Neuronal stem cell (in vitro differentiated cells): ENCODE measurements around the gene BRAT1.

Experiments
- DNase-seq: peaks from one replicate; pipeline ENCODE4 v3.0.0-alpha.2; 2013; ENCODE audit warnings: low spot score
- H2AFZ ChIP-seq: one replicate; pipeline ENCODE4 v1.6.1; 2013; ENCODE audit warnings: mild to moderate bottlenecking, low read length, inconsistent platforms
- H2AK5ac ChIP-seq: 2 replicates; pipeline ENCODE4 v1.6.1; 2013; ENCODE audit warnings: low read depth, mild to moderate bottlenecking, inconsistent platforms, low read length, moderate library complexity, mixed read lengths
- H2BK120ac ChIP-seq: 2 replicates; pipeline ENCODE4 v1.6.1; 2013; ENCODE audit warnings: low read depth, mild to moderate bottlenecking, inconsistent platforms, low read length, moderate library complexity, mixed read lengths
- H2BK12ac ChIP-seq: one replicate; pipeline ENCODE4 v1.6.1; 2013; ENCODE audit warnings: low read length, inconsistent platforms
- H2BK15ac ChIP-seq: 2 replicates; pipeline ENCODE4 v1.6.1; 2013; ENCODE audit warnings: mild to moderate bottlenecking, low read length, inconsistent platforms, mixed read lengths
- H2BK5ac ChIP-seq: one replicate; pipeline ENCODE4 v1.6.1; 2013; ENCODE audit warnings: inconsistent platforms, mild to moderate bottlenecking, low read length, moderate library complexity
- H3K14ac ChIP-seq: one replicate; pipeline ENCODE4 v1.6.1; 2013; ENCODE audit warnings: low read length, inconsistent platforms
- H3K18ac ChIP-seq: 2 replicates; pipeline ENCODE4 v1.6.1; 2013; ENCODE audit warnings: low read length, inconsistent platforms
- H3K23ac ChIP-seq: 2 replicates; pipeline ENCODE4 v1.6.1; 2013; ENCODE audit warnings: low read depth, mild to moderate bottlenecking, mixed read lengths, low read length, inconsistent platforms; ENCODE audit not compliant: poor library complexity
- H3K27ac ChIP-seq: replicated peaks from 3 replicates; pipeline ENCODE4 v1.5.1; 2013; ENCODE audit warnings: low read length, inconsistent platforms
- H3K27me3 ChIP-seq, 3 experiments: 2 replicates each; pipeline ENCODE4 v1.6.1; 2013; ENCODE audit warnings: low read length in 3 of 3, mild to moderate bottlenecking in 2 of 3, inconsistent platforms in 1 of 3, low read depth in 1 of 3, mixed read lengths in 1 of 3, moderate library complexity in 1 of 3; ENCODE audit not compliant: control insufficient read depth in 3 of 3, insufficient read depth in 3 of 3
- H3K36me3 ChIP-seq, 2 donors: replicated peaks in 1 of 2; 2 replicates each; pipeline ENCODE4 v1.6.1; 2013; ENCODE audit warnings: low read length in 2 of 2; ENCODE audit not compliant: control insufficient read depth in 2 of 2, insufficient read depth in 2 of 2
- H3K4ac ChIP-seq: 2 replicates; pipeline ENCODE4 v1.6.1; 2013; ENCODE audit warnings: inconsistent platforms, mild to moderate bottlenecking, low read length, moderate library complexity
- H3K4me1 ChIP-seq, 2 donors: 1 replicate in 1 of 2; 2 replicates in 1 of 2; pipeline ENCODE4 v1.6.1; 2013; ENCODE audit warnings: low read length in 2 of 2, low read depth in 1 of 2; ENCODE audit not compliant: control insufficient read depth in 2 of 2, insufficient read depth in 1 of 2
- H3K4me2 ChIP-seq: one replicate; pipeline ENCODE4 v1.6.1; 2013; ENCODE audit warnings: mild to moderate bottlenecking, low read length, inconsistent platforms; ENCODE audit not compliant: insufficient read depth, poor library complexity, severe bottlenecking
- H3K4me3 ChIP-seq, 2 donors: 2 replicates each; pipeline ENCODE4 v1.5.1; 2013; ENCODE audit warnings: low read length in 2 of 2, mild to moderate bottlenecking in 2 of 2, inconsistent platforms in 1 of 2, moderate library complexity in 1 of 2
- H3K79me1 ChIP-seq: one replicate; pipeline ENCODE4 v1.6.1; 2013; ENCODE audit warnings: low read depth, mild to moderate bottlenecking, inconsistent platforms, low read length, moderate library complexity
- H3K9ac ChIP-seq: one replicate; pipeline ENCODE4 v1.6.1; 2013; ENCODE audit warnings: mild to moderate bottlenecking, low read depth, low read length, inconsistent platforms; ENCODE audit not compliant: poor library complexity
- H3K9me3 ChIP-seq, 2 donors: replicated peaks in 1 of 2; 2 replicates each; pipeline versions ENCODE3 to v1.6.1; 2013; ENCODE audit warnings: low read length in 2 of 2, mild to moderate bottlenecking in 2 of 2, inconsistent platforms in 1 of 2, low read depth in 1 of 2, mixed read lengths in 1 of 2, moderate library complexity in 1 of 2; ENCODE audit not compliant: control insufficient read depth in 2 of 2, insufficient read depth in 1 of 2
- H4K8ac ChIP-seq: one replicate; pipeline ENCODE4 v1.6.1; 2013; ENCODE audit warnings: low read depth, mild to moderate bottlenecking, inconsistent platforms, low read length, moderate library complexity
- H4K91ac ChIP-seq: one replicate; pipeline ENCODE4 v1.6.1; 2013; ENCODE audit warnings: low read length, low read depth, mild to moderate bottlenecking, inconsistent platforms; ENCODE audit not compliant: poor library complexity
- WGBS, 2 donors: extraction: QIAGEN DNeasy Blood & Tissue Kit; methylation state at CpG; one replicate each; pipeline ENCODE4 v1.1.7; 2013; ENCODE audit warnings: missing lambda C conversion rate in 2 of 2, mixed read lengths in 1 of 2; ENCODE audit not compliant: insufficient read length in 2 of 2, insufficient replicate concordance in 1 of 2; ENCODE audit errors: extremely low coverage in 2 of 2; 5-methylcytosine and 5-hydroxymethylcytosine counted together

Gene BRAT1

DNA sequence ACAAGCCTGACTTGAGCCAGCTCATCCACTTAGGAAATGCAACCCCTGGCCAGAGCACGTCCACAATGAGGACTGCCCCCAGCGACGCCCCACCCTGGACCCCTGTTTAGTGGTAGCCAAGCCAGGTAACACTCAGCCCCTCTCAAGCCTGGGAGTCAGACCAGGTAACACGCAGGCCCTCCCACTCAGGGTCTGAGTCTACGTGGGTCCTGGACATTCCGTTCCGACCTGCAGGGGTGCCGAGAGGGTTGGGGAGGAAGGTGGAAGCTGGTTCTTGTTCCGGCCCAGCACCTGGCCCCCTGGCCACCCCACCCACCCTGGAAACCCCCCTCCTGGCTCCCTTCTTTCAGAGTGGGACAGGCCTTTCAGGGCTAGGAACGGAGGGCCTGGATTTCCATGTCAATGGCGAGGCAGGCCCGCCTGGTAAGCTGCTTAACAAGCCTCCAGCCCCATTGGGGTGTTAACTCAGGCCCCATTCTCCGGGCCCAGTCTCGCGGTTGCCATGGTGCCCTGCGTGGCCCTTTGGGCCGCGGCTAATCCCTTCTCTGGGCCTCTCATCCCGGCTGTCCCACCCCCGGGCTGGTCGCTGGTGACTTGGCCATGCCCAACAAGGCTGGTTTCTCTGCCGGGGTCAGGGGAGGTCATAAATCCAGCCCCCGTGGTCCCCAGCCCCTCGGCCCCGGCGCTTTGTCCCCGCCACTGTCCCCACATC, 55.4 kb downstream of the BRAT1 start:
- Histone ChIP-seq H2BK120ac (peak overlapping the region; percentile 100), H3K4me1 (peaks cover 57 to 58% of the 10 kb centered on the region in 2 donors), H3K4ac (peak overlapping the region; percentile 100), H3K4me3 (no peak overlapping the region), H4K91ac (peak overlapping the region; percentile 100), H4K8ac (peak overlapping the region; percentile 98), H3K36me3 (no peaks in the 10 kb centered on the region), H3K27ac (peak overlapping the region; percentile 100), H3K4me2 (peak overlapping the region; percentile 49), H2BK15ac (peak overlapping the region; percentile 100), H2BK5ac (peak overlapping the region; percentile 100), H3K14ac (peak overlapping the region; percentile 97), H2AK5ac (peak overlapping the region; percentile 100), H3K18ac (peak overlapping the region; percentile 100), H2AFZ (peak overlapping the region; percentile 71), H2BK12ac (peak overlapping the region; percentile 100), H3K23ac (no peak overlapping the region), H3K79me1 (peaks cover 5% of the 10 kb centered on the region), H3K9ac (peak overlapping the region; percentile 86), H3K27me3 (no peaks in the 10 kb centered on the region), H3K9me3 (no peaks in the 10 kb centered on the region)
- peak; percentile 88 for DNase-seq
- WGBS, 2 donors: no CpG with 5 or more reads among the region's 27 CpGs

DNA sequence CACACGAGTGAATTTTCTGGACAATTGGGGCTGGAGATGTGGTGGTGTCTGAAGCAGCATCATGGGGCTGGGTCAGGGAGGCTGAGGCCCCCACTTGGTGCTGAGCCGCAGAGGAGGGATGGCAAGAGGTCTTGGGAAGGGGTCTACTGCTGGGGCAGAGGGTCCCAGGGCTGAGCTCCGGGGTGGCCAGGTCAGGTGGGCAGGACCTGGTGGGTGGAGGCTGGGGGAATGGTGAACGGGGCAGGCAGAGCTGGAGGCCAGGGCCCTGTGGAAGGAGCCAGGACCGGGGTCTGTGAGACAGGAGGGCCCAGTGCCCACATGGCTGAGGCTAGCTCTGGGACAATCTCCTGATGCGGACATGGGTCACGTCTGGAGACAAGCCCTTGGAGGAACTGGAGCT, 56.1 kb downstream of the BRAT1 start:
- Histone ChIP-seq H2BK5ac (peak overlapping the region; percentile 100), H2AFZ (peak overlapping the region; percentile 71), H2BK12ac (peak overlapping the region; percentile 100), H3K27me3 (no peaks in the 10 kb centered on the region), H2BK15ac (peak overlapping the region; percentile 100), H3K18ac (peak overlapping the region; percentile 100), H3K4me2 (no peak overlapping the region), H3K23ac (peak overlapping the region; percentile 89), H3K9ac (peak overlapping the region; percentile 86), H3K9me3 (no peaks in the 10 kb centered on the region), H3K4me1 (peaks cover 61 to 62% of the 10 kb centered on the region in 2 donors), H3K79me1 (peaks cover 5% of the 10 kb centered on the region), H3K4me3 (peak overlapping the region in 1 of 2 donors; percentile 19), H4K8ac (peak overlapping the region; percentile 98), H3K36me3 (no peaks in the 10 kb centered on the region), H4K91ac (peak overlapping the region; percentile 100), H2BK120ac (peak overlapping the region; percentile 100), H3K27ac (peak overlapping the region; percentile 100), H3K14ac (peak overlapping the region; percentile 97), H2AK5ac (peak overlapping the region; percentile 100), H3K4ac (peak overlapping the region; percentile 100)
- DNase-seq: no peak
- WGBS, 2 donors: no CpG with 5 or more reads among the region's 7 CpGs

DNA sequence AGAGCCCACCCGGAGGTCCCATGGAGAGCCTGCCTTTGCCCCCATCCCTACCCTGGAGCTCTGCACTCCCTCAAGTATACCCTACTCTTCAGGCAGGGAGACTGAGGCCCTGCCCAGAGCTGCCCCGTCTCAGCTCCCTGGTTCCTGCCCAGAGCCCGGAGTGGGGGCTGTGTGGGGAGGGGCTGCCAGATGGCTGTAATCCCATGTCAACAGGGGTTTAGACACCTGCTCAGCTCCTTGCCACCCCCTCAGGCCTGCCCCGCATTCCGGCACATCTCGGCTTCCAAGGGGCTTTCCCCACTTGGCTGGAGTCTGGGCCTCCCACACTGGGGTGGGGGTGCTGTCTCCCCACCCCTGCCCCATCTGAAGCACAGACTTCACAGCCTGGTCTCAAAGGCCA, 56.6 kb downstream of the BRAT1 start:
- Histone ChIP-seq H3K4me1 (peaks cover 60 to 64% of the 10 kb centered on the region in 2 donors), H3K14ac (peak overlapping the region; percentile 97), H3K27me3 (no peaks in the 10 kb centered on the region), H4K8ac (peak overlapping the region; percentile 98), H3K36me3 (no peaks in the 10 kb centered on the region), H4K91ac (peak overlapping the region; percentile 100), H3K9ac (peak overlapping the region; percentile 81), H2AFZ (no peak overlapping the region), H2BK15ac (peak overlapping the region; percentile 100), H3K4me2 (no peak overlapping the region), H3K79me1 (peaks cover 6% of the 10 kb centered on the region), H3K27ac (peak overlapping the region; percentile 100), H3K23ac (peak overlapping the region; percentile 89), H3K4me3 (no peak overlapping the region), H3K9me3 (no peaks in the 10 kb centered on the region), H2BK5ac (peak overlapping the region; percentile 100), H2BK12ac (peak overlapping the region; percentile 100), H2BK120ac (peak overlapping the region; percentile 100), H3K18ac (peak overlapping the region; percentile 100), H3K4ac (peak overlapping the region; percentile 100), H2AK5ac (peak overlapping the region; percentile 100)
- no CpG with 5 or more reads among the region's 6 CpGs for WGBS, 2 donors
- DNase-seq: no peak

DNA sequence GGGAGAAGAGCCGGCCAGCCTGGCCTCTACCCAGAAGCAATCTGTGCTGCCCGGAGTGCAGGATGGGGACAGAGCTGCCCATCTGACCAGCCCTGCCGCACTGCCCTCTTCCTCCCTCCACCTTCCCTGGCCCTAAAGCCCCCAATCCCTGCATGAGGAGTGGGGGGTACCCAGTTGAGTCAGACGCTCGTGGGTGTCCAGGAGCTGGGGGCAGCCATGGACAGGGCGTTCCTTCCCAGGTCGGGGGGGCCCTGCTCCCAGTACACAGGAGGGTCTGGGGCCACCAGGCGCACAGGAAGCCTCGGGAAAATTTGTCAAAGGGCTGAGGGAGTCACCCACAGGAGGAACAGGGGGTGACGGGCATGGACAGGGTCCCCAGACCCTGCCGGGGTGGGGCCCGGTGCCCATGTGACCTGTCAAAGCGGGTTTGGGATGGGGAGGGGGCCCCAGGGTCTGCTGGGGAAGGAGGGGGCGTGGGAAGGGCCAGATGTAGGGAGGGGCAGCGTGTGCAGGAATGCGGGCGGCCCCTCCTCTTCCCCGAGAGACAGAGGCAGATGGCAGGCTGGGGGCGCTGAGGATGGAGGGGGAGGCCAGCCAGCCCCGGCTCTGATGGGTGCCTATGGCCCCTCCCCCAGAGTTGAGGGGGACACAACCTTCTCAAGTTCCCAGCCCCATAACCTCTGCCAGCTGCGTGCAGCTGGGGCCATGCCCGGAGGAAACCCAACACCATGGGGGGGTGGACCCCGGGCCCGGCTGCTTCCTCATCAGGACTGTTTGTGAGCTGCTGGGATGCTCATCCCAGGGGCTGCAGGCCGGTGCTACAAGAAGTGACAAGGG, 57.6 kb downstream of the BRAT1 start:
- H3K27ac ChIP-seq: peak overlapping the region; percentile 100
- H2BK120ac ChIP-seq: peak overlapping the region; percentile 100
- peak overlapping the region; percentile 100 for H2BK15ac ChIP-seq
- H3K23ac ChIP-seq: peak overlapping the region; percentile 94
- peaks cover 59 to 65% of the 10 kb centered on the region in 2 donors for H3K4me1 ChIP-seq
- peak overlapping the region; percentile 71 for H3K9ac ChIP-seq
- H3K4me2 ChIP-seq: no peak overlapping the region
- peak overlapping the region; percentile 100 for H2AK5ac ChIP-seq
- no peaks in the 10 kb centered on the region for H3K36me3 ChIP-seq
- H3K27me3 ChIP-seq: no peaks in the 10 kb centered on the region
- peak overlapping the region; percentile 100 for H3K4ac ChIP-seq
- H3K14ac ChIP-seq: peak overlapping the region; percentile 94
- H2BK12ac ChIP-seq: peak overlapping the region; percentile 100
- no peak overlapping the region for H4K8ac ChIP-seq
- no peaks in the 10 kb centered on the region for H3K9me3 ChIP-seq
- no CpG with 5 or more reads among the region's 25 CpGs for WGBS, 2 donors
- H3K4me3 ChIP-seq: no peak overlapping the region
- peak overlapping the region; percentile 100 for H4K91ac ChIP-seq
- H2AFZ ChIP-seq: peak overlapping the region; percentile 70
- peak overlapping the region; percentile 100 for H3K18ac ChIP-seq
- peak overlapping the region; percentile 100 for H2BK5ac ChIP-seq
- H3K79me1 ChIP-seq: peaks cover 6% of the 10 kb centered on the region
- DNase-seq: no peak
